GM23338 (cell line): ENCODE results near the gene KCNJ3.

Experiments used
- CTCF ChIP-seq, 2 experiments: fragments of 200-600 bp in 1 of 2; sonication (generic) in 1 of 2; conservative IDR thresholded peaks; 2 replicates each; pipeline versions ENCODE4 v1.5.1 to v1.6.1; 2016 to 2017; ENCODE audit warnings: antibody characterized with exemption in 2 of 2, low read depth in 2 of 2, mild to moderate bottlenecking in 2 of 2, moderate library complexity in 1 of 2
- EZH2phosphoT487 ChIP-seq: fragments of 200-600 bp; sonication (generic); IDR thresholded peaks from one replicate; pipeline ENCODE4 v1.8.1; 2018; ENCODE audit warnings: antibody characterized with exemption; ENCODE audit not compliant: unreplicated experiment
- NANOG ChIP-seq: IDR thresholded peaks from 2 replicates; pipeline ENCODE4 v1.6.1; 2016; ENCODE audit warnings: antibody characterized with exemption, borderline replicate concordance
- POLR2AphosphoS5 ChIP-seq: IDR thresholded peaks from 2 replicates; pipeline ENCODE4 v1.6.1; 2016; ENCODE audit warnings: antibody characterized with exemption, low read depth
- ZNF114 ChIP-seq: fragments of 250-450 bp; sonication (Bioruptor Pico); IDR thresholded peaks from 2 replicates; pipeline ENCODE4 v1.5.0; 2020; ENCODE audit warnings: mild to moderate bottlenecking, moderate library complexity

- TF ChIP-seq CTCF (conservative IDR thresholded peaks at IDR 0.05; ENCODE audit: low read depth in 2 of 2) (peak in 1 of 2 experiments; percentile 44; a peak in 3 of 4 replicates), POLR2AphosphoS5 (no peak), EZH2phosphoT487 (no peak), NANOG (no peak), ZNF114 (no peak)
Measured at GRCh38 chr2:154700136-154700535, 1.6 kb downstream of the KCNJ3 start.
